Hippocampal formation (tissue), 2 donors: ENCODE results near the gene SLC1A2.
"Not testable (repeated sequence)": the region's sequence is repeated elsewhere in the genome, so short reads cannot be mapped to it uniquely, and the experiment has no call there.

Source experiments
- DNase-seq, 2 donors: peaks; one replicate each; lab custom pipeline; 2025; lab: John Stamatoyannopoulos, UW

The SLC1A2 gene

DNA sequence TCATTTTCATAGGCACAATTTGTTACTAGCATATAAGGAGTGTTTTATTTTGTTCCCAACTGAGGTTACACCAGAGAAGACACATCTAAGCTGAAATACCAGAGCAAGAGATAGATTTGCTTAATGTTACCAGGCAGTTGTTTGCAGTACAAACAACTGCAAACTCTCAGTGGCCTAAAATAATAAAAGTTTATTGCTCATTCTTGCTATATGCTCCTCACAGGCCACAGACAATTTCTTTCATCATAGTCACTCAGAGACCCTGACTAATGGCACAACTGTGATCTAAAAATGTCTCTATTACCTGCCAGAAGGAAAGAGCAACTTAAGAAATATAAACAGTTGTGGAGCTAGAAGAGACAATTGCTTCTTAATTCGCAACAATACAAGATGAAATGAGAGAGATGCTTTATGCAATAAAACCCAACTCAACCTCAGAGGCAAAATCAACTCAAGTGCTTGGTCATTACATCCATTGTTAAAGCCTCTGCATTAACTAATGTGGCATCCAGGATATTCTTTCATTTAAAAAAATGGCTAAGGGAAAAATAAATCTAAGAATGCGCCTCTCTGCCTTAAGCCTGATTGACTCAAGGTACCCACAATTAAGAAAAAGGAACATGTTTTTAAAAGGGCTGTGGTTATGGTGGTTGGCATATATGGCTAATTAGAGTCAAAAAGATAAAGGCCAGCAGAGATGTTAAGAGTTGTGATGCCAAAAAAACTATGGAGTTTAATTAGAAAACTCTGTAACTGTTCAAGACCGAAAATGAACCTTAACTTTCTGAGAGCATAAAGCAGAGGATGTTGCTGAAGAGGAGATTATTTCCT lies 176.7 kb downstream of the SLC1A2 start:
- DNase-seq, result no peak

DNA sequence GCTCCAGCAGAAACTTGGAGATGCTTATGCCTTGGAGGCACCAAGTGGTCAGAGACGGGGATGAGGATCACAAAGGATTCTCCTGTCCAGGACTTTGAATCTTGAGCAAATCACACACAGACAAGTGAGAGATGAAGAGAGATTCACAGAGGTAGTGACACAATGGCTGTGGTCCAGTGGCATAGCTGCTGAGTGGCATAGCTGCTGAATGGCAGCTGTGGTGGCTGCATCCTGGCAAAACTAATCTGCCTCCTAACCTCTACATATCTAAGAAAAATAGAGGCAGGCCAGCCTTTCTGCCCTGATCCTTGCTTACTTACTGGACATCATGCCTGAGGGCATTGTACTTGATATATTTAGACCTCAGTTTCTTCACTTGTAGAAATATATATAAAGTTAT lies 177.8 kb downstream of the SLC1A2 start:
- no peak for DNase-seq

- DNase-seq, result no peak
These were observed 178.3 kb downstream of the SLC1A2 start for GRCh38 chr11:35241083-35241482.

- no peak for DNase-seq
These were observed 179.8 kb downstream of the SLC1A2 start for GRCh38 chr11:35239471-35240075.

DNA sequence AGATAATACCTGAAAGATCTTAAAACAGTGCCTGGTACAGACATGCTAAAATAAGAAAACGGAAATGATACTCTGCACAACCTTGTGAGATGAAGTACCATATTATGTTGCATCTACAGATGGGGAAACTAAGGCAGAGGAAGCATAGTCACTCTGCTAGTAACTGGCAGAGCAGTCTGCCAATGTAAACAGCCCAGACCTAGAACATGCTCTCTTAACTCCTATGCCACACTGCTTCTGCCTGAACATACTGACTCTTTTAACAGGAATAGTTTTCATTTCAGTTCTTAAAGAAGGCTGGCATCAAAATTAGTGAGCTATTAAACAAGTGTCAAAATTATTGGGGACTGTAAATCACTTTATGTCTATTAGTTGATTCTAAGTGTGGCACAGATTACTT lies 180.5 kb downstream of the SLC1A2 start:
- DNase-seq, result no peak

- DNase-seq, result no peak
These were observed 181.3 kb downstream of the SLC1A2 start for GRCh38 chr11:35237860-35238715.

DNA sequence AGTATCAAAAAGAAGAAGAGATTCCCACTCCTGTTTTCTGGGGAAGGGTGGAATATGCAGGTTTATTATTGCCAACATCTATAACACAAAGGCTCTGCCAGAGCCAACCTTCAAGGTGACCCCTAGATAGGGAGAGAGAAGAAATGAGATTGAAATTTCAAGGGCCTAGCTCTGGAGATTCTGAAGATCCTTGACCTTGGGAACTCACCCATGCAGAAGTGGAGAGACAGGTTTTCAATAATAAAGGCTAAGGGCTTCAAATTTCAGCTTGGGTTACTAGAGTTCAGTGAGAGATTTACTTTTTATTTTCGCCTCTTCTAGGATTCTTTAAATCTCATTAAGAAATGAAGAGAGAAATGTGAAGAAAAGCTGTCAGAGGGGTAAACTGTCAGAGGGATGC lies 182.0 kb downstream of the SLC1A2 start:
- DNase-seq, result no peak

- DNase-seq, result peak in 1 of 2 donors; percentile 18
These were observed 182.7 kb downstream of the SLC1A2 start for GRCh38 chr11:35236667-35237003.

DNA sequence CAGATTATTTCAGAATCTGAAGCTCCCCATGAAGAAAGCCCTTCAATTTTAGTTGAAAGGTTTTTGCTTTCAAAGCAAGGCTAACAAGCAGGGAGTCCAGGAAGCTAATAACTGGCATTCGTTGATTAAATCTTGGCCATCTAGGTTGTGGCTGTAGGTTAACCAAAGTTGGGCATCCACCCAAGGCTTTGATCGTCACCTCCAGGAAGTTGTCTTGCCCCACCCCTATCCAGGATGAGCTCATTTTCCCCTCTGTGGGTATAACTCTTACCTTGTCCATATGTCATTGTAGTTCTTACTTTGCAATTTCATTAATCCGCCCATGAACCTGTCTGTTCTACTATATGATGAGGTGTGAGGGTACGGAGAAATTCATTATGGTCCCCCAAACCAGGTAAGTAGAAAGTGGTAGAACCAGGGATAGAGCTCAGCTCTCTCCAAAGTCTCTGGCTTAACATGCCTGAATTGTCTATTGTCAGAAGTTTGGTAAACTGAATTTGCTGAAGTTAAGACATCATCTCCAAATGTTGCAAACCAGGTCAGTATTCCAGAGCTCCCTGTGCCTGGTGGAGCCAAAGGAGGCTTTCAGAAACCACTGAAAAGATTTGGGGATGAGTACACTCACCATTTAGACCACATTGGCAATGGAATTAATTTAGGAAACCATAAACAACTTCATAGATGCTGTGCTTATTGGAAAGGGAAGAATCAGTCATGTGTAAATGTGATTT lies 183.3 kb downstream of the SLC1A2 start:
- no peak for DNase-seq

GRCh38 chr11:35235498-35235897 lies 183.9 kb downstream of the SLC1A2 start:
- no peak for DNase-seq

- DNase-seq, result no peak
These were observed 184.2 kb downstream of the SLC1A2 start for GRCh38 chr11:35235157-35235468.

DNA sequence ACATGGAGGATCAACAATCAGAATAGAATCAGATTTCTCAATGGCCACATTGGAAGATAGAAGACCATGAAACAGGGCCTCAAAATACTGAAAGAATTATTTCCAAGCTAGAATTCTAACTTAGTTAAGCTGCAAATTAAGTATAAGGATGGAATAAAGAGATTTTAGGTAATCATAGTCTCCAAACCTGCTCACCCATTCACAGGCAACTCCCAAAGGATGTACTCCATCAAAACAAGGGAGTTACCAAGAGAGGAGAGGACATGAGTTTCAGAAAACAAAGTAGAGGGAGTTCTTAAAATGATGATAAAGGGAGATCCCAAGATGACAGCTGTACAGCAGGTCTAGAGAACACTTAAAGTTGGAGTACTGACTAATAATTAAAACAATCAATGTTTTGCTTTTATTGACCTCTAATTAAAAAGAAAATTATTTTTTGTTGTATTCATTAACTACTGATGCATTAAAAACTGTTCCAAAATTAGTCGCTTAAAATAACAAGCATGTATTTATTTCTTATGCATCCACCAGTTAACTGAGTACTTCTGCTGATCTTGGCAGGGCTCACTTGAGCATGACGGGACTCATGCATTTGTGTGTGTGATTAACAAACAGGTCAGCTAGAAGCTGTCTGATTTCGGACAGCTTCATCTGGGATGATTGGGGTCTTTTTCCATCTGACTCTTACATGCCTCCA lies 184.8 kb downstream of the SLC1A2 start:
- DNase-seq, result no peak

DNA sequence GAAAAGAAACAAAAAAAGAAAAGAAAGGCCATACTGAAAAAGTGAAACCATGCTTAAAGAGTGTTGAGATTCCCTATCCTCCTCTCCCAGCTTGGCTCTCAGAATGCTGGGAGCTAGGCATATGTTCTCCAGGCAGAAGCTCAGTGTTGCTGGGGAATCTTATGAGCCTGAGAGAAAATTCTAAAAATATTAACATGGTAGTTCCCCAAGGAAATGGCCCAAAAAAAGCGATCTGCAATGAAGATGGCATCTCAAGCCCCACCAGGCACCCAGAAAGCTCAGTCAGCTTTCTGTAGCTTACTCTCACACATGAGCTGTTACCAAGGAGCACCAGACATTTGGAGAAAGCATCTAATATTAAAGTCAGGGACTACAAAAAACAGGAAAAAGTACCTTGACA lies 185.8 kb downstream of the SLC1A2 start:
- no peak for DNase-seq

DNA sequence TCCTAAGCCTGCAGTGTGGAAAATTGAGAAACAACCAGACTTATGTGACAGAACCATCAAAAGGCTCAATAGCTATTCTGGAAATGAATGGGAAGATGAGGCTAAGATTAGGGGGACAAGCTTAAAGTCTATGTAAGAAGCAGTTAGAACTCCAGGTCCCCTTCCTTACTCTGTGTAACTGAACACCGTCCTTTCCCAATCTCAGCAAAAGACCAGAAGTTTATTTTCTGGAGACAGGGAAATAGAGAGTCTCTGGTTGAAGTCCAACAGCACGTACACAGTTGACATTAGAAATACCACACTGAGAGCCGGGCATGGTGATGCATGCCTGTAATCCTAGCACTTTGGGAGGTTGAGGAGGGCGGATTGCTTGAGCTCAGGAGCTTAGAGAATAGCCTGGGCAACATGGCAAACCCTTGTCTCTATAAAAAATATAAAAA lies 186.4 kb downstream of the SLC1A2 start:
- no peak for DNase-seq

GRCh38 chr11:35231076-35231860 lies 188.1 kb downstream of the SLC1A2 start:
- no peak for DNase-seq

DNA sequence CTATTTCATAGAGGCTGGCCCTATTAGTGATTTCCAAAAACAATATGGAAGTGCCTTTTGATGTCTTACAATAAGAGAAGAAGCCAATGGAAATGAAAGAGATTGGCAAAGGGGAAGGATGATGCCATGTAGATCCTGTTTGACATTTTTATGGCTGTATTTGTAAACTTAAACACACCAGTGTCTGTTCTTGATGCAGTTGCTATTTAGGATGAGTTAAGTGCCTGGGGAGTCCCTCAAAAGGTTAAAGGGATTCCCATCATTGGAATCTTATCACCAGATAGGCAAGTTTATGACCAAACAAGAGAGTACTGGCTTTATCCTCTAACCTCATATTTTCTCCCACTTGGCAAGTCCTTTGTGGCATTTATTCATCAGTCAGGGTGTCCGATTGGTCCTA lies 189.0 kb downstream of the SLC1A2 start:
- no peak for DNase-seq

GRCh38 chr11:35228328-35228725 lies 191.0 kb downstream of the SLC1A2 start:
- DNase-seq, result no peak

DNA sequence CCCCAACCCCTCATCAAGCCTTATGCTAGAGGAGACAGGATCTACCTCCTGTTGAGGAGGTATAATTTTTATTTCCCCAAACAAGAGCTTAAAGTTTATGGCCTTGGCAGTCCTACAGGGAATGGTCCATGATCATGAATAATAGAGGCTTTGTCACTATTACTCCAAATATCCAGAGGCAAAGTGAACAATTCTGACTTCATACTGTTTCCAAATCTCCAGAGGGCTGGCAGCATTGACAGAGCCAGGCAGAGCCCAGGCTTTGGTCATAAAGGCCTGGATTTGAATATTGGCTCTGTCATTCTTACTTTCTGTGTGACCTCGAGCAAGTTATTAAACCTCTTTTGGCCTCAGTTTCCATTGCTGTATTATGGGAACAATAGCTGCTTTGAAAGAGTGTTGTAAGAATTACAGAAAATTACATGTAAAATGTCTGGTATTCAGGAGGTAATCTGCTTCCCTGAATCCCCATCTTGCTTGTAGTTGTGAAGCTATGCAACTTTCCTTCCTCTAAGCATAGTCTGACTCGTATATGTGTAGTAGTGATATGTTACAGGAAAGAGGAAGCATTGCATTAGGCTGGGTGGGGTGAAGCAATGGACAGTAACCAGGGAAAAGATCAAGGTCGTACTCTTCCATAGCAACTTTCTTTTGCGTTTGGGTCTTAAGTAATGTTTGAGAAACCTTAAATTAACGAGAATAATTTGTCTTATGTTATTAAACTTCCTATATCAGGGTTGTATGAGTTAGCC lies 191.6 kb downstream of the SLC1A2 start:
- DNase-seq, result no peak

- DNase-seq, result not testable (repeated sequence)
These were observed 192.6 kb downstream of the SLC1A2 start for GRCh38 chr11:35226756-35227155.

- DNase-seq, result no peak
These were observed 193.3 kb downstream of the SLC1A2 start for GRCh38 chr11:35225946-35226520.
